ENCODE results near the gene HUNK. TPM values are rescaled to one million over a fixed set of nuclear protein-coding genes. Genes with fewer than 3 reads are reported as not detected.

Gene HUNK
- total and polyA plus RNA-seq, 2 of the 8 experiments (the other 6 are each of a cell fraction or from before 2014, with no cell fraction given): 1.9 to 10.2 TPM

- FAIRE-seq: no peak
- Histone ChIP-seq H3K56ac (replicated peaks; ENCODE audit: insufficient read length, low read depth, low read length) (no peak overlapping the region), H3K36me3 (ENCODE audit: control insufficient read depth in 2 of 4, insufficient read depth in 4 of 4, low read length in 3 of 4) (no peaks in the 10 kb centered on the region), H2AFZ (ENCODE audit: low read length) (no peak overlapping the region), H3K23me2 (ENCODE audit: low read depth, low read length) (no peaks in the 10 kb centered on the region), H4K91ac (replicated peaks; ENCODE audit: insufficient read length, low read length) (no peak overlapping the region), H3K27me3 (replicated peaks in 1 of 4; ENCODE audit: control insufficient read depth in 3 of 4, extremely low read depth in 1 of 4, insufficient read depth in 3 of 4, low read length in 3 of 4) (no peaks in the 10 kb centered on the region), H3K18ac (ENCODE audit: extremely low read depth, low read length) (no peak overlapping the region), H4K8ac (ENCODE audit: extremely low read depth, insufficient read depth, low read length) (no peak overlapping the region; the same call in 1 of the 2 replicates), H3K14ac (ENCODE audit: insufficient read length) (no peak overlapping the region), H3K79me1 (ENCODE audit: low read depth, low read length) (no peaks in the 10 kb centered on the region), H4K5ac (ENCODE audit: insufficient read length, low read depth, low read length) (no peak overlapping the region), H2AK5ac (ENCODE audit: low read depth, low read length) (no peak overlapping the region), H2BK5ac (ENCODE audit: low read depth, low read length) (no peak overlapping the region), H2BK120ac (replicated peaks; ENCODE audit: low read depth, low read length) (no peak overlapping the region), H2BK15ac (ENCODE audit: low read length) (no peak overlapping the region), H3K9me3 (ENCODE audit: insufficient read depth in 2 of 2, low read depth in 1 of 2, low read length in 1 of 2) (no peaks in the 10 kb centered on the region), H3K79me2 (ENCODE audit: control insufficient read depth in 1 of 2, insufficient read depth in 2 of 2, low read length in 2 of 2) (no peaks in the 10 kb centered on the region), H3K4me3 (ENCODE audit: extremely low read depth in 1 of 4, insufficient read depth in 2 of 4, low read depth in 3 of 4, low read length in 4 of 4) (no peak overlapping the region), H4K20me1 (replicated peaks in 1 of 2; ENCODE audit: control insufficient read depth in 1 of 2, insufficient read depth in 2 of 2, low read length in 2 of 2) (no peaks in the 10 kb centered on the region), H3K4me1 (replicated peaks in 1 of 4; ENCODE audit: control insufficient read depth in 3 of 4, insufficient read depth in 4 of 4, low read length in 3 of 4) (no peaks in the 10 kb centered on the region), H3K23ac (ENCODE audit: insufficient read length) (no peak overlapping the region), H3K9ac (replicated peaks in 1 of 4; ENCODE audit: extremely low read depth in 1 of 4, low read depth in 3 of 4, low read length in 3 of 4) (no peak overlapping the region), H3K4me2 (ENCODE audit: insufficient read depth in 1 of 2, low read depth in 2 of 2, low read length in 2 of 2) (no peak overlapping the region), H3K27ac (ENCODE audit: low read depth, low read length) (no peak overlapping the region), H2BK20ac (ENCODE audit: low read length) (no peak overlapping the region), H3K4ac (replicated peaks; ENCODE audit: insufficient read length, low read depth, low read length) (no peak overlapping the region), H2BK12ac (ENCODE audit: low read depth, low read length) (no peak overlapping the region)
- ChIA-PET POLR2A (ENCODE audit: partially characterized antibody) (no interaction called here), CTCF (ENCODE audit: partially characterized antibody) (interaction anchor here (0.9 to 1.9 kb wide), 2 partner anchors 29 to 54 kb away, joined by 3 to 6 read pairs; no protein-coding TSS in a partner anchor)
- WGBS, 2 experiments (ENCODE audit: extremely low coverage in 1 of 2, insufficient coverage in 1 of 2, insufficient read length in 1 of 2, insufficient replicate concordance in 2 of 2, low coverage in 1 of 2, low lambda C conversion rate in 2 of 2, missing lambda C conversion rate in 1 of 2): 88% methylated on average over 12 of the region's 12 CpGs; no CpG with 5 or more reads in 1 of the 2 experiments
- no peak for DNase-seq (ENCODE audit: low read depth in 1 of 2, low spot score in 2 of 2)
- TF ChIP-seq BRCA1 (IDR thresholded peaks at IDR 0.05; ENCODE audit: low read depth, low read length) (no peak), MAX (IDR thresholded peaks at IDR 0.05) (no peak), KDM4A (IDR thresholded peaks at IDR 0.05; ENCODE audit: low read depth, low read length, severe bottlenecking) (no peak), TEAD4 (IDR thresholded peaks at IDR 0.05; ENCODE audit: low read depth, low read length) (no peak), NRF1 (IDR thresholded peaks at IDR 0.05; ENCODE audit: low read depth, low read length) (no peak), EZH2 (IDR thresholded peaks at IDR 0.05; ENCODE audit: low read depth, low read length, severe bottlenecking) (no peak)
Measured at GRCh38 chr21:32021319-32021994, 148.6 kb downstream of the HUNK start.
